H1 (cell line): ENCODE measurements around the gene RAB3GAP1.

Experiments
- CTCF ChIP-seq, 3 experiments: IDR thresholded peaks; 1 replicate in 2 of 3; 2 replicates in 1 of 3; pipeline versions ENCODE4 v1.5.1 to v1.6.1; 2011; ENCODE audit warnings: low read length in 3 of 3, mild to moderate bottlenecking in 3 of 3, inconsistent platforms in 2 of 3, low read depth in 1 of 3, moderate library complexity in 1 of 3; ENCODE audit not compliant: insufficient read depth in 1 of 3; ENCODE audit errors: control extremely low read depth in 1 of 3
- EP300 ChIP-seq, 2 experiments: IDR thresholded peaks; 1 replicate in 1 of 2; 2 replicates in 1 of 2; pipeline ENCODE4 v1.6.1; 2011 to 2012; ENCODE audit warnings: low read depth in 2 of 2, low read length in 2 of 2, mild to moderate bottlenecking in 2 of 2, borderline replicate concordance in 1 of 2, inconsistent platforms in 1 of 2, moderate library complexity in 1 of 2
- KDM1A ChIP-seq: fragments of 200-600, 300-600 bp; sonication (generic); IDR thresholded peaks from 2 replicates; pipeline ENCODE4 v1.7.1; 2016; ENCODE audit warnings: mild to moderate bottlenecking, low read length, borderline replicate concordance
- RAD21 ChIP-seq, 2 experiments: IDR thresholded peaks in 1 of 2; conservative IDR thresholded peaks in 1 of 2; 2 replicates each; pipeline ENCODE4 v1.6.1; 2011; ENCODE audit warnings: low read depth in 2 of 2, low read length in 2 of 2, improper control_type of control experiment in 1 of 2, inconsistent platforms in 1 of 2, mild to moderate bottlenecking in 1 of 2, moderate library complexity in 1 of 2
- USF2 ChIP-seq: IDR thresholded peaks from 2 replicates; pipeline ENCODE4 v1.6.1; 2011; ENCODE audit warnings: low read length, improper control_type of control experiment
- YY1 ChIP-seq: IDR thresholded peaks from 2 replicates; pipeline ENCODE4 v1.6.1; 2011; ENCODE audit warnings: low read depth, mild to moderate bottlenecking, low read length

GRCh38 chr2:135052042-135052876, at the start of gene RAB3GAP1:
- TF ChIP-seq CTCF (IDR thresholded peaks at IDR 0.05; ENCODE audit: control extremely low read depth in 1 of 3, insufficient read depth in 1 of 3, low read depth in 1 of 3, low read length in 3 of 3) (no peak), RAD21 (IDR thresholded peaks at IDR 0.05 in 1 of 2, conservative IDR thresholded peaks at IDR 0.05 in 1 of 2; ENCODE audit: low read depth in 2 of 2, low read length in 2 of 2) (no peak), KDM1A (no peak), EP300 (IDR thresholded peaks at IDR 0.05; ENCODE audit: borderline replicate concordance in 1 of 2, low read depth in 2 of 2, low read length in 2 of 2) (no peak), YY1 (peak; percentile 96), USF2 (no peak)
